ENCODE data around the gene DDX47. TPM values are rescaled to one million over a fixed set of nuclear protein-coding genes. Genes with fewer than 3 reads are reported as not detected.

Gene DDX47
- total RNA-seq, 1 experiment from 2014 or later = 115 TPM

- peak overlapping the region; percentile 99 for H3K27ac ChIP-seq (ENCODE audit: low read length)
- peaks cover 75% of the 10 kb centered on the region for H3K4me1 ChIP-seq (ENCODE audit: control insufficient read depth, insufficient read depth, low read length)
- no peak for DNase-seq (ENCODE audit: low read depth, low spot score)
- ChIA-PET CTCF (no interaction called here), POLR2A (interaction anchor here (0.6 to 0.9 kb wide), 4 partner anchors 32 to 110 kb away, joined by 3 to 6 read pairs (median 4); no protein-coding TSS in a partner anchor)
- no peaks in the 10 kb centered on the region for H3K9me3 ChIP-seq (ENCODE audit: control insufficient read depth, insufficient read depth, low read depth, low read length)
- intact Hi-C loops (cut with micrococcal nuclease; ENCODE audit: unreplicated experiment) (loop anchor here (5.0 to 10.0 kb wide), 2 partner anchors 74 to 166 kb away; partner anchors contain the start of gene GPRC5A), in situ Hi-C loops (cut with HindIII; ENCODE audit: low pct_unique_long_range_greater_than_20kb, low sequenced_read_pairs) (no loop called here)
- peaks cover 31% of the 10 kb centered on the region for H3K36me3 ChIP-seq (ENCODE audit: control insufficient read depth, insufficient read depth, low read length)
- no peaks in the 10 kb centered on the region for H3K27me3 ChIP-seq (ENCODE audit: control insufficient read depth, insufficient read depth, low read length)
- no TSS peak for BruUV-seq (replicated peaks)
- ATAC-seq = no peak
- H3K4me3 ChIP-seq (ENCODE audit: low read depth in 2 of 2, low read length in 2 of 2) = no peak overlapping the region
- TF ChIP-seq TCF7L2 (IDR thresholded peaks at IDR 0.05; ENCODE audit: low read depth, low read length) = no peak
- no peak for TF ChIP-seq SIN3A (IDR thresholded peaks at IDR 0.05; ENCODE audit: borderline replicate concordance, insufficient read depth, low read depth, low read length)
- no peak for TF ChIP-seq POLR2AphosphoS5 (IDR thresholded peaks at IDR 0.05; ENCODE audit: low read depth, low read length)
- TF ChIP-seq CTCF (IDR thresholded peaks at IDR 0.05) = no peak
- TF ChIP-seq REST (IDR thresholded peaks at IDR 0.05; ENCODE audit: insufficient read depth in 1 of 2, low read depth in 2 of 2, low read length in 1 of 2) = no peak
Observed at GRCh38 chr12:12818701-12819100, 5.6 kb downstream of the DDX47 start.

GRCh38 chr12:12819221-12819620 lies 6.1 kb downstream of the DDX47 start:
- intact Hi-C loops (cut with micrococcal nuclease; ENCODE audit: unreplicated experiment) = loop anchor here (5.0 to 10.0 kb wide), 2 partner anchors 73 to 166 kb away; partner anchors contain the start of gene GPRC5A
- Histone ChIP-seq H3K36me3 (ENCODE audit: control insufficient read depth, insufficient read depth, low read length) (peaks cover 34% of the 10 kb centered on the region), H3K4me1 (ENCODE audit: control insufficient read depth, insufficient read depth, low read length) (peaks cover 78% of the 10 kb centered on the region), H3K27me3 (ENCODE audit: control insufficient read depth, insufficient read depth, low read length) (no peaks in the 10 kb centered on the region), H3K4me3 (ENCODE audit: low read depth in 2 of 2, low read length in 2 of 2) (no peak overlapping the region; a peak in 1 of 4 replicates), H3K27ac (ENCODE audit: low read length) (peak overlapping the region; percentile 99), H3K9me3 (ENCODE audit: control insufficient read depth, insufficient read depth, low read depth, low read length) (no peaks in the 10 kb centered on the region)
- CTCF ChIA-PET = no interaction called here
- POLR2A ChIA-PET = interaction anchor here (0.6 to 0.9 kb wide), 4 partner anchors 32 to 110 kb away, joined by 3 to 6 read pairs (median 4); no protein-coding TSS in a partner anchor
- DNase-seq (ENCODE audit: low read depth, low spot score) = no peak
- ATAC-seq = 0 out of 2 replicates have a peak, but pooled peaks have one; percentile 18
- TF ChIP-seq CTCF (IDR thresholded peaks at IDR 0.05) (no peak), TCF7L2 (IDR thresholded peaks at IDR 0.05; ENCODE audit: low read depth, low read length) (no peak), REST (IDR thresholded peaks at IDR 0.05; ENCODE audit: insufficient read depth in 1 of 2, low read depth in 2 of 2, low read length in 1 of 2) (no peak), POLR2AphosphoS5 (IDR thresholded peaks at IDR 0.05; ENCODE audit: low read depth, low read length) (no peak), SIN3A (IDR thresholded peaks at IDR 0.05; ENCODE audit: borderline replicate concordance, insufficient read depth, low read depth, low read length) (no peak)
- BruUV-seq (replicated peaks) = TSS peak; percentile 82
- in situ Hi-C loops (cut with HindIII; ENCODE audit: low pct_unique_long_range_greater_than_20kb, low sequenced_read_pairs) = no loop called here
